ENCODE measurements around the gene ZNF136.
A peak's percentile ranks its signal among the peaks of the same experiment; 100 is the strongest.

ZNF136 gene

DNA sequence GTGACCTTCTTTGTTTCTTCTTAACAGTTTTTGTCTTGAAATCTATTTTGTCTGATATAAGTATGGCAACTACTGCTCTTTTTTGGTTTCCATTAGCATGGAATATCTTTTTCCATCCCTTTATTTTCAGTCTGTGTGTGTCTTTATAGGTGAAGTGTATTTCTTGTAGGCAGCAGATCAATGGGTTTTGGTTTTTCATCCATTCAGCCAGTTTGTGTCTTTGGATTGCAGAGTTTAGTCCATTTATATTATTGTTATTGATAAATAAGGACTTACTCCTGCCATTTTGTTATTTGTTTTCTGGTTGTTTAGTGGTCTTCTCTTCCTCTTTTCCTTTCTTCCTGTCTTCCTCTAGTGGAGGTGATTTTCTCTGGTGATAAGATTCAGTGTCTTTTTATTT is 54.4 kb downstream of the ZNF136 start:
- ATAC-seq (replicated peaks) = no peak
- Mint-ChIP-seq H3K4me1 (peaks cover 3 to 15% of the 10 kb centered on the region in 2 donors), H3K9me3 (peaks cover 34 to 46% of the 10 kb centered on the region in 2 donors), H3K4me3 (no peak overlapping the region), H3K27me3 (no peaks in the 10 kb centered on the region), H3K36me3 (peaks cover 59 to 81% of the 10 kb centered on the region in 2 donors), H3K27ac (no peak overlapping the region)
- DNase-seq = no peak

DNA sequence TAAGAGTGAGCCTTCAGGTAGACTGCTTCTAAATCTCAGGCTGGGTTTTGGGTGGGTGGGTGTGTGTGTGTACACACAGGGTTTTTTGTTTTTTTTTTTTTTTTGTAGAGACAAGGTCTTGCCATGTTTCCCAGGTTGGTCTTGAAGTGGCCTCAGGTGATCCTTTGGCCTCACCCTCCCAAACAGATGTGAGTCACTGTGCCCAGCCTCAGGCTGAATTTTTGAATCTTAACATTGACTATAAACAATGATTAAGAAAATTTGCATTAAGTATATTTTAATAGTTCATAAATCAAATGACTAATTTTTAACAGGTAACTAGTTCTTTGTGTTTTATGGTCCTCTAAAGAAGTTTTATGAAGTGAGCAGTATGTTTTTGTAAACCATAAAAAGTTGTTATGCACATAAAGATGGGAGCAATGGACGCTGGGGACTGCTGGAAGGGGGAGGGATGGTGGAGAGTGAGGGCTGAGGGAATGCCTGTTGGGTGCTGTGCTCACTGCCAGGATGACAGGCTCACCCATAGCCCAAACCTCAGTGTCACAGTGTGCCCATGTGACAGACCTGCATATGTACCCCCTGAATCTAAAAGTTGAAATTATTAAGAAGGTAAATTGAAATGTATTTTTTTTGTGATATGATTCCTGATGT is 60.2 kb downstream of the ZNF136 start:
- no peaks in the 10 kb centered on the region for H3K27me3 Mint-ChIP-seq
- DNase-seq = no peak
- peaks cover 5 to 13% of the 10 kb centered on the region in 2 donors for H3K9me3 Mint-ChIP-seq
- no peak overlapping the region for H3K27ac Mint-ChIP-seq
- H3K36me3 Mint-ChIP-seq = peaks cover 23 to 46% of the 10 kb centered on the region in 2 donors
- peaks cover 3 to 21% of the 10 kb centered on the region in 2 donors for H3K4me1 Mint-ChIP-seq
- no peak overlapping the region for H3K4me3 Mint-ChIP-seq
- ATAC-seq (replicated peaks) = no peak

DNA sequence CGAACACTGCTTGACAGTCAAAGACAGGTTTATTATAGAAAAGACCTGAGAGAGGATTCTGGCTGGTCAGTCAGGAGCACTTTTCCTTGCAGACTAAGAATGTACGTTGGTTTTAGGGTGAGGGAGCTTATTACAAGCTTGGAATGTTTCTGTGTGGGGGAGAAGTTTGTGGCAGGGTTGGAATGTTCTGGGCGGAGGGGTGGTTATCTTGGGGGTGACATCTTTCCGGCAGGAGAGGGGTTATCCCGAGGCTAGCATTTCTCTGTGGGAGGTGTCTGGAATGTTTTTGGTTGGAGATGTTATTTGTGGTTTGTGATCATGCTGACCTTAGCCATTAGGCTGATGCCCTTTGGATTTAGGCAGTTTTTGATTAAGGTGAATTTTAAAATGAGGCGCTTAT is 61.8 kb downstream of the ZNF136 start:
- ATAC-seq (replicated peaks) (no peak), DNase-seq (no peak)
- H3K27ac Mint-ChIP-seq = no peak overlapping the region
- no peaks in the 10 kb centered on the region for H3K27me3 Mint-ChIP-seq
- peaks cover 0 to 7% of the 10 kb centered on the region in 2 donors for H3K4me1 Mint-ChIP-seq
- H3K9me3 Mint-ChIP-seq = peaks cover 0 to 4% of the 10 kb centered on the region in 2 donors
- H3K36me3 Mint-ChIP-seq = peaks cover 21 to 43% of the 10 kb centered on the region in 2 donors
- H3K4me3 Mint-ChIP-seq = no peak overlapping the region

DNA sequence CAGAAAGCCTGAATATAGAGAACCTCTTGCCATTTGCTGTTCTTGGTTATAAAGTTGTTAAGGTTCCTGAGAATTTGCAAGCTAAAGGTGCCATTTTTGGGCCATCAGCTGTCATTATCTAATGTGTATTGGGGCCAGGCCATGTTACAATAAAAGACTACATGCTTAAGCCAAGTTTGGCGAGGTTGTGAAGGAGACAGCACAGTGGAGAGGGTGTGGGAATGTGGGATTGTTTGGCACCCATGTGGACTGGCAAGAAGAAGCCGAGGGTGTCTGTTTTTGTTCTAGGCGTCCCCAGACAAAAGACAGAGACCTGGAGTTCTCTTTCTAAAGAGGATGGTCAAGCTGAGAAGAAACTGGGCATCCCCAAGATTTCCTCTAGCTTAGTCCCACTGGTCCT is 67.1 kb downstream of the ZNF136 start:
- Mint-ChIP-seq H3K4me1 (peaks cover 4 to 6% of the 10 kb centered on the region in 2 donors), H3K36me3 (peaks cover 47 to 55% of the 10 kb centered on the region in 2 donors), H3K9me3 (peaks cover 0 to 3% of the 10 kb centered on the region in 2 donors), H3K27me3 (no peaks in the 10 kb centered on the region), H3K27ac (peak overlapping the region; percentile 7), H3K4me3 (no peak overlapping the region)
- no peak for ATAC-seq (replicated peaks)
- no peak for DNase-seq

DNA sequence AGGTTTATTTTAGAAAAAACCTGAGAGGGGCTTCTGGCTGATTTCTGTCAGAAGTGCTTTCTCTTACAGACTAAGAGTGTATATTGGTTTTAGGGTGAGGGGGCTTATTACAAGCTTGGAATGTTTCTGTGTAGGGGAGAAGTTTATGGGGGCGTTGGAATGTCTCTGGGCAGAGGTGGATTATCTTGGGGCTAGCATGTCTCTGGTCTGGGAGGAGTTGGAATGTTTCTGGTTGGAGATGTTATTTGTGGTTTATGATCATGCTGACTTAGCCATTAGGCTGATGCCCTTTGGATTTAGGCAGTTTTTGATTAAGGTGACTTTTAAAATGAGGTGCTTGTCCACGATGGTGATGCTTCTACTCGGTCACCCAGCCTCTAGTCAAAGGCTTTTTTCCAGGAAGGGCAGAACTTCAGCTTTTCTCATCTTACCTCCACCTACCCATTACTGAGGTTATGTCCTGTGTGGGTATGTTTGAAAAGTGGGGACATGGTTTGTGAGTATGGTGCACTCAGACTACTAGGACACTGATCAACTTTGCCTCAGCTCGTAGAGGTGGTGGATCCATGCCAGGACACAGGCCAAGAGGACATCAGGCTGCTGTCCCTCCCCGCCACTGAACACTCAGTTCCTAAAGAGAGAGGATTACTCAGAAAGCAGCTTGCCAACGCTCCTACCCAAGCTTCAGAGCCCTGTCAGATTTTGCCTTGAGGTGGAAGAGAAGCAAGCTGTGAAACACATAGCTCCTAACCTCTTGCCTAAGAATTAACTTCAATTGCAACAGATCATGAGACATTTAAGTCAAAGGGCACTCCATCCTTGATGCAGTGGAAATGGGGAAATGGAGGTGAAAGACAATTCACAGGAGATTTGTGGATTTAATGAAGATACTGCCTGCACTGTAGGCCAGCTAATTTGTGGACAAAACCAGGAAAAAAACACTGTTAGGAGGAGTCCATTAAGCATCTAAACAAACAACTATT is 68.1 kb downstream of the ZNF136 start:
- Mint-ChIP-seq H3K27me3 (no peaks in the 10 kb centered on the region), H3K9me3 (peaks cover 0 to 3% of the 10 kb centered on the region in 2 donors), H3K4me3 (no peak overlapping the region), H3K4me1 (peaks cover 4 to 6% of the 10 kb centered on the region in 2 donors), H3K36me3 (peaks cover 47 to 60% of the 10 kb centered on the region in 2 donors), H3K27ac (no peak overlapping the region)
- no peak for DNase-seq
- ATAC-seq (replicated peaks) = no peak

DNA sequence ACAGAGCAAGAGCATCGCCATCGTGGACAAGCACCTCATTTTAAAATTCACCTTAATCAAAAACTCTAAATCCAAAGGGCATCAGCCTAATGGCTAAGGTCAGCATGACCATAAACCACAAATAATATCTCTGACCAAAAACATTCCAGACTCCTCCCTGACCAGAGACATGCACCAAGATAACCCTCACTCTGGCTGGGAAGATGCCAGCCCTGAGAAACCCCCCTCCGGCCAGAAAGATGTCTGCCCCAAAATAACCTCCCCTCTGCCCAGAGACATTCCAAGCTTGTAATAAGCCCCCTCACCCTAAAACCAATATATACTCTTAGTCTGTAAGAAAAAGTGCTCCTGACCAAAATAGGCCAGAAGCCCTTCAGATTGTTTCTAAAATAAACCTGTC is 70.1 kb downstream of the ZNF136 start:
- peaks cover 4 to 6% of the 10 kb centered on the region in 2 donors for H3K4me1 Mint-ChIP-seq
- H3K27ac Mint-ChIP-seq = no peak overlapping the region
- peaks cover 47 to 71% of the 10 kb centered on the region in 2 donors for H3K36me3 Mint-ChIP-seq
- H3K4me3 Mint-ChIP-seq = no peak overlapping the region
- no peak for DNase-seq
- no peak for ATAC-seq (replicated peaks)
- H3K27me3 Mint-ChIP-seq = no peaks in the 10 kb centered on the region
- peaks cover 0 to 3% of the 10 kb centered on the region in 2 donors for H3K9me3 Mint-ChIP-seq

DNA sequence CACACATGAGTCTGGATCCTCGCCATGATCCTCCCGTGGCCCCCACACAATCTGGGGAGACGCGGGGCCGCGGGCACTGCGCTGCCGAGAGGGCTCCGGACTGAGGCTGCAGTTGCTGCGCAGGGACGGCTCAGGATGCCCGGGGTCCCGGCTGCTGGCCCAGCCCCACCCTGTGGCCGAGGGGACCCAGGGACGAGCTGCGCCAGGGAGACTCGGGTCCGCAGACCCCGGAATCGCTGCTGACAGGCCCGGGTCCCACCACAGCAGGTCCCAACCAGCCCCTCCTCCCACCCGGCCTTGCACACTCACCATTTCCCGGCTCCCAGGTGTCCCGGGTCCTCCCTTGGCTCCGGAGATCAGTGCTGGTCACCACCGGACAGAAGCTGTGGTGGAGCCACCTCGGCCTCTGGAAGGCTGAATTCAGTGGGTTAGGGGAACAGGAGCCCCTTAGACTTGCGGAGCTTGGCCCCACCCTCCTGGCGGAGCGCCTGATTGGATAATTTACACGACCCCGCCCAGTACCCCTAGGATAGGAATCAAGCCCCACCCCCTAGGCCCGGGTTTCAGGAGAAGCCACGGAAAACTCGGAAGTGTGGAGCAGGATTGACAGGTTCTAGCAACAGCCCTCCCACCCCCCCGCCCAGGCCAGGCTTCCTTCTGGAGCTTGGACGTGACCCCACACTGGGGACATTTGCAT is 74.4 kb downstream of the ZNF136 start:
- no peak for ATAC-seq (replicated peaks)
- Mint-ChIP-seq H3K27me3 (no peaks in the 10 kb centered on the region), H3K36me3 (peaks cover 37 to 60% of the 10 kb centered on the region in 2 donors), H3K4me3 (no peak overlapping the region), H3K4me1 (peaks cover 4 to 6% of the 10 kb centered on the region in 2 donors), H3K27ac (no peak overlapping the region), H3K9me3 (peaks cover 3 to 9% of the 10 kb centered on the region in 2 donors)
- DNase-seq = no peak

All from stimulated activated naive B cell treated with anti-CD40 and anti-IgM and Interleukin-4, amounts not matched to agents 10 μg/mL and 1 μg/mL and 100 μg/mL, for 72 hours (primary cell).